HG02588 (cell line): ENCODE data around the gene LMNTD1.

Source experiments
- ATAC-seq: cut with Tn5 transposase; IDR thresholded peaks from one replicate; pipeline ENCODE4 v1.9.1; 2021; ENCODE audit warnings: mild to moderate bottlenecking, moderate library complexity; ENCODE audit not compliant: unreplicated experiment

LMNTD1 gene

GRCh38 chr12:25556153-25556552, 3.1 kb upstream of the LMNTD1 start:
- no peak for ATAC-seq

GRCh38 chr12:25552681-25553080, 402 bp downstream of the LMNTD1 start:
- ATAC-seq, result no peak

- ATAC-seq, result no peak
Observed at GRCh38 chr12:25550186-25550585, 2.9 kb downstream of the LMNTD1 start.

- no peak for ATAC-seq
Observed at GRCh38 chr12:25549120-25549519, 4.0 kb downstream of the LMNTD1 start.

GRCh38 chr12:25546318-25546717, 6.8 kb downstream of the LMNTD1 start:
- ATAC-seq, result no peak

GRCh38 chr12:25533150-25533549, 19.9 kb downstream of the LMNTD1 start:
- ATAC-seq, result no peak

- no peak for ATAC-seq
Observed at GRCh38 chr12:25531502-25532052, 21.5 kb downstream of the LMNTD1 start.

GRCh38 chr12:25529738-25530137, 23.3 kb downstream of the LMNTD1 start:
- ATAC-seq, result no peak

GRCh38 chr12:25526778-25527177, 26.3 kb downstream of the LMNTD1 start:
- ATAC-seq, result no peak

- ATAC-seq, result no peak
Observed at GRCh38 chr12:25524366-25524765, 28.7 kb downstream of the LMNTD1 start.

- ATAC-seq, result no peak
Observed at GRCh38 chr12:25521625-25522256, 31.3 kb downstream of the LMNTD1 start.

GRCh38 chr12:25518512-25518911, 34.6 kb downstream of the LMNTD1 start:
- ATAC-seq, result peak; percentile 69

GRCh38 chr12:25504744-25505143, 48.3 kb downstream of the LMNTD1 start:
- ATAC-seq, result no peak

GRCh38 chr12:25503666-25504065, 49.4 kb downstream of the LMNTD1 start:
- ATAC-seq, result no peak

- ATAC-seq, result no peak
Observed at GRCh38 chr12:25502596-25502995, 50.5 kb downstream of the LMNTD1 start.

- no peak for ATAC-seq
Observed at GRCh38 chr12:25502118-25502517, 51.0 kb downstream of the LMNTD1 start.

GRCh38 chr12:25501549-25501948, 51.5 kb downstream of the LMNTD1 start:
- no peak for ATAC-seq

GRCh38 chr12:25500651-25501050, 52.4 kb downstream of the LMNTD1 start:
- ATAC-seq, result no peak

- no peak for ATAC-seq
Observed at GRCh38 chr12:25497021-25497420, 56.1 kb downstream of the LMNTD1 start.

GRCh38 chr12:25496098-25496587, 56.9 kb downstream of the LMNTD1 start:
- ATAC-seq, result no peak

GRCh38 chr12:25495331-25496097, 57.6 kb downstream of the LMNTD1 start:
- ATAC-seq, result no peak

- ATAC-seq, result no peak
Observed at GRCh38 chr12:25494926-25495325, 58.2 kb downstream of the LMNTD1 start.
